GM18907 (cell line): ENCODE results near the gene PTPN7.
A peak's percentile ranks its signal among the peaks of the same experiment; 100 is the strongest.
"Not testable (repeated sequence)": the region's sequence is repeated elsewhere in the genome, so short reads cannot be mapped to it uniquely, and the experiment has no call there.

Source experiments
- ATAC-seq: cut with Tn5 transposase; IDR thresholded peaks from one replicate; pipeline ENCODE4 v1.9.1; 2021; ENCODE audit warnings: mild to moderate bottlenecking, moderate library complexity; ENCODE audit not compliant: unreplicated experiment

PTPN7 gene

GRCh38 chr1:202160377-202160940 lies at the start of gene PTPN7:
TSS of gene PTPN7 (minus strand) at chr1:202160602. CDS start at chr1:202159402, 1,200 bp downstream.
- peak; percentile 53 for ATAC-seq

GRCh38 chr1:202208351-202208857 lies 48.0 kb upstream of the PTPN7 start:
- no peak for ATAC-seq

- ATAC-seq = no peak
Measured at GRCh38 chr1:202207292-202207691, 46.9 kb upstream of the PTPN7 start.

- ATAC-seq = no peak
Measured at GRCh38 chr1:202205523-202206190, 45.3 kb upstream of the PTPN7 start.

- no peak for ATAC-seq
Measured at GRCh38 chr1:202204065-202204464, 43.7 kb upstream of the PTPN7 start.

- ATAC-seq = no peak
Measured at GRCh38 chr1:202203238-202204039, 43.0 kb upstream of the PTPN7 start.

GRCh38 chr1:202202500-202203168 lies 42.2 kb upstream of the PTPN7 start:
- ATAC-seq = no peak

- no peak for ATAC-seq
Measured at GRCh38 chr1:202201971-202202370, 41.6 kb upstream of the PTPN7 start.

GRCh38 chr1:202201266-202201665 lies 40.9 kb upstream of the PTPN7 start:
- no peak for ATAC-seq

GRCh38 chr1:202200669-202201068 lies 40.3 kb upstream of the PTPN7 start:
- no peak for ATAC-seq

GRCh38 chr1:202200112-202200548 lies 39.7 kb upstream of the PTPN7 start:
- ATAC-seq = no peak

GRCh38 chr1:202199040-202199889 lies 38.9 kb upstream of the PTPN7 start:
- no peak for ATAC-seq

- ATAC-seq = no peak
Measured at GRCh38 chr1:202198366-202198724, 37.9 kb upstream of the PTPN7 start.

- ATAC-seq = no peak
Measured at GRCh38 chr1:202197653-202198365, 37.4 kb upstream of the PTPN7 start.

GRCh38 chr1:202194328-202194648 lies 33.9 kb upstream of the PTPN7 start:
- ATAC-seq = no peak

GRCh38 chr1:202193614-202194327 lies 33.4 kb upstream of the PTPN7 start, which contains the start of gene LGR6:
TSS of gene LGR6 (plus strand) at chr1:202193799. CDS start at chr1:202193990, 191 bp downstream.
- ATAC-seq = no peak

GRCh38 chr1:202192770-202193613 lies 32.6 kb upstream of the PTPN7 start:
- no peak for ATAC-seq

- not testable (repeated sequence) for ATAC-seq
Measured at GRCh38 chr1:202191391-202191790, 31.0 kb upstream of the PTPN7 start.
